ENCODE measurements around the gene CADPS.
"Not testable (repeated sequence)": the region's sequence is repeated elsewhere in the genome, so short reads cannot be mapped to it uniquely, and the experiment has no call there.

CADPS gene

DNA sequence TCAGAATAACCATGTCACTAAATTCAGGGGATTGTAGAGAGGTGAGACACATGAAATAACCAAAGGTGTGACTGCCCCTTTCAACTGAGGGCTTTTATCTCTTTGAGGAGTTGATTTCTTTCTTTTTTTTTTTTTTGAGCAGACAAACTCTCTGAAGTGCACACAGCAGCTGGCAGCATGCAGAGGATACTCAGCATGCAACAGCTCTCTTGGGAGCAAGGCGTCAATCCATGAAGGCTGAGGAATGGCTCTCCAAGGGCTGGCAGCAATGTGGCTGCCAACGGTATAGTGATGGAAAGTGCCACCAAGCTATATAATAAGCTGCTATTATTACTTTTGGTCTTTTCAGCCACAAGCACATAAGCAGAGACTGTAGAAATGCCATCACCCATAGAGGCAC is 275.2 kb downstream of the CADPS start:
- no peak for DNase-seq (ENCODE audit: low read depth in 2 of 2)

DNA sequence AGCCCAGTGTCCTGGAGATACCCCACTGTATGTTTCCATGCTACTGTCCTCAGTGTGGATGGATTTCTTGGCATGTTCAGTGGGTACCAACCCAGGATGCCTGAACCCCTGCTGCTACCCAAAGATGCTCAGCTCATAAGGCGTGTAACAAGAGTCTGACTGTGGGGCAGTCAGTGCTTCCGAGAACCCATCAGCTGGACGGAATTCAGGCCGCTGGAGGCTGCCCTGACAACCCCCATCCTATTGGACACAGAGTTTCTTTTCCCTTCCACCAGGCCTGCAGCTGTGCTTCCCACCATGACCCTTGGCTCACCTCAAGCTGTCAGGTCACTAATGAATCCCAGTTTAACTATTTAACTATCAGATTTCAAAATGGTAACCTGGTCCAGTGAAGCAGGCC is 277.7 kb downstream of the CADPS start:
- no peak for DNase-seq (ENCODE audit: low read depth in 2 of 2)

DNA sequence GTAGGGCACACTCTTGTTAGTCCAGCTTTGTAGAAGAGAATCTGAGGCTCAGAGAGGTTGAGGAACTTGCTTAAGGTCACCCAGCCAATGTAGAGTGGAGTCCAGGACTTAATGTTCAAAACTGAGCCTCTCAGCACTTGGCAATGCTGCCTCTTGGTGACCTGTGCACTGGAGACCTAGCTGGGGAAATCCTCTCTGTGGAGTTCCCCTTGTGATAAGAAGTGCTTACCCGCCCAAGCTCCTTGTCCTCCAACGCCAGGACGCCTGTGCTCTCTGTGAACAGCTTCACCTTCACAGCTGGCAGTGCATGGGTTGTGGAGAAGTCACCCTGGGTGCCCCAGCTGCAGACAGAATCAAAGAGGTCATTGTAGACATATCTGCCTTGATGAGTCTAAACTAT is 282.8 kb downstream of the CADPS start:
- DNase-seq (ENCODE audit: low read depth in 2 of 2), result no peak

DNA sequence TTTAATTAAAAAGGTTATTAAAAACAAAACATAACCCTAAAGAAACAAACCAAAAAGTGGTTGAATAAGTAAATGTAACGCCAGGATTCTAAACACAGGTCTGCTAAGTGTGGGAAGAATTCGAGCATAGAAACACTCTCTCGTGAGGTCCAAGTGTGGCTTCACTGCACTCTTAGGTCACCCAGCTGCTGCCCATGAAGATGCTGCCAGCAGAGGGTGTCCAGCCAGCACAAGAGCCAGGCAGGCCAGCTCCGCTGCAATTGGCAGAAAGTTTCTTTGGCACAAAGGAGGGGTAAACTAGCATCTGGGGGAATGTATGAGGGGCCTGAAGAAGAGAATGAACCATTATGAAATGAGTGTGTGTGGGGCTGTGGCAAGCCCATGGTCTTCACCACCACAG is 286.1 kb downstream of the CADPS start:
- no peak for DNase-seq (ENCODE audit: low read depth in 2 of 2)

DNA sequence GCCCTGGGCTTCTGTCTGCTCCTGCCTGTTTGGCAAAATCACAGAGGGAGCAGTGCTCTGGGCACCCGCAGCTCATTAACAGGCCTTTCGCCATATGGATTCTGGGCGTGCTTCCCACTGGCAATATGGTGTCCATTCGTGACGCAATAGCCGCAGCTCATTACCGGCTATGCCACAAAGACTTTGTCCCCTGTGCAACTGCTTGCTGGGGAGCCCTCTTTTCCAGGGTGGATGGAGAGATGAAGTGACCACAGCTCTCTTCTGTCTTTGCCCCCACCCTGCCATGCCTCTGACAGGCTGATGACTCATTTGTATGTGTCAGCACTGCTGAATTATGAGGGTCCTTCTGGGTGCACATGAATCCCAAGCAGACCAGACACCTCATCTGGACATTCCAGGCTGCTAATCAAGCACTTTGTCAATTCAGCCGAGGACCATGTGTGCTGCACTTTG is 287.6 kb downstream of the CADPS start:
- DNase-seq (ENCODE audit: low read depth in 2 of 2), result no peak

DNA sequence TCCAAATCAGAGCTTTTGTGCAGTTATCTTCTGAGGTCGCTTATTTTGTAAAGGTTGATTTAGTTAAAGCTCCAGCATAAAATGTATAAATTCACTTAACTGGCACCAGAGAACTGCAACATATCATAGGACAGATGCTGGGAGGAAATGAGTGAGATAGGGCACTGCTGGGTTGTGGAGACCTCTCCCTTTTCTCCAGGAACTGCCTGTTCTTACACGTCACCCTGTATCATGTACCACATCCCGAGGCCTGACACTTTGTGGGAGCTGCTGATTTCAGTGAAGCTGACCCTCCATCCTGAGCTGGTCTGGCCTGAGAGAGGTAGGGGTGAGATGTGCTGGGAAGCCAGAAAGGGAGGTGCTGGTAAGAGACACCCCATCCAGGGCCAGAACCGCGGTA is 288.0 kb downstream of the CADPS start:
- DNase-seq (ENCODE audit: low read depth in 2 of 2), result no peak

DNA sequence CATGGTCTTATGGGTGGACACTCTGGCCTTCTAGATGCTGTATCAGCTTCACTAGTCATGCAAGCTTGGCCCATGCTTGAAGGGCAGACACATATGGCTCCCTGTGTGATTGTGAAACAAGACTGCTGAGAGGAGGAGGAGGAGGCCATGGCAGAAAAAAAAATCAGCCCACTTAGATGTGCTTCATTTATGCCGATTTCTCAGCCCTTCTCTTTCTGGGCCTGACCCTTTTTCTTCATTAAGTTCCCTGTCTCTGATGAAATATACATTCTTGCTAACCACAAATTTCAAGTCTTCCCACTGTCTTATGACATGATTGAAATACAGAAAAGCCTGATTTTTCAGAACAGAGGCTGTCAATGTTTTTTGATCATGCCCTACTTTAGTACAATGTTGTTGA is 288.9 kb downstream of the CADPS start:
- no peak for DNase-seq (ENCODE audit: low read depth in 2 of 2)

DNA sequence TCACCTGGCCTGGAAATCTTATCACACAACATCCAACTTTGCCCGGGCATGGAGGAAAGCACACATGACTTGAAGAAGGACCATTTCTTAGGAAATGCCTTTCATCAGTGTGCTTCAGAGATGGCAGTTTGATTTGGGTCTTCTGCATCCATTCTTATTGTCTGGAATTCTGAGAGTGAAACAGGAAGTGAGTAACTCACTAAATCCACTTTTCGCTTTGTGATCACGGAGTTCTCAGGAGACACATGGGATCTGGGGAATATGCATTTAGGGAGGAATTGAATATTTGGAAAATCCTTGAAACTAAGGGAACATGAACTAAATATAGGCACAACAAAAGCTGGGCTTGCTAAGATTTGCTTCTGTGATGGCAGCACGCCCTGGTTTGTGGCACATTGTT is 289.4 kb downstream of the CADPS start:
- no peak for DNase-seq (ENCODE audit: low read depth in 2 of 2)

DNA sequence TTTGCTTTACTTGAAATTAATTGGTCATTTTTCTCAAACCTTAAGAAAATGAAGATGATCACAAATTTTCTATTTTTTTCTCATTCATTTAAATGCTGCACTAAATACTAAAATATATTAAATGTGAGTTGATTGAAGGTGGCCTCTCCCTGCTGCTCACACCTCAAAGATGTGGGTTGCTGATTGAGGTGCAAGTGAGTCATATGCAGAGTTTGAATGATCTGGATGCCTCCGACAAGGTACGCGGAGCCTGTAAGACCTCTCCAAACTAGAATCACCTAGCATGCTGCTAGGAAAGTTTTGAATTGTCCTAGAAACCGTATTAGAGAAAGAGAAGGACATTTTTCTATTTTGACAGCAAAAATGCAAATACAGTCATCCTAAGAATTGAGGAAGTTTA is 290.6 kb downstream of the CADPS start:
- no peak for DNase-seq (ENCODE audit: low read depth in 2 of 2)

DNA sequence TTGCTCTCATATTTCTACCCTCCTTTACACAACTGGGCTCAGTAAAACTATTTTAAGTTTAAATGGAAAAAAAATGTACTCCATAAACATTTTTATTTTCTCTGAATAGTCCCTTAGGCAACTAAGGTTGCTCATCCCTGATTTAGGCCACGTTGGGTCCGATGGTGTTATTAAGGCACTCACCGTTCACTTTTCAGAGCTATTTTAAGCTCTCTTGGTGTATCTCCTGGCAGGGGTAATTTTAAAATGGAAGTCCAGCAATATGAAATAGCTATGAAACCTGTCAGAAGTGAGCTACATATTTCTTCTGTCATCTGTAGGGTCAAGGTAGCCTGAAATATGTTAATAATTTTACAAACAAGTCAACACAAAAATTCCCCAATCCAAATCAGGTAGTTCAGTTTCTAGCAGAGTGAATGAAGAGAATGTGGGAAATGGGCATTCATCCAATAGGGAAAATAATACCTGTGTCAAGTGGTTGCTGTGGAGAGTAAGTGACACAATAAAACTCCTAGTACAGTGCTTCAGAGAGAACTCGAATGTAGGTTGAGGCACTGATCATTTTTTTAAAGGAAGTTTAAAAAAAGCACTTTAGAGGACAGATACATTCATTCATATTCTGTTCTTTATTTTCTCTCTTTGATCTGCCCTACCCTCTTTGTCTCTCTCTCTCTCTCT is 292.6 kb downstream of the CADPS start:
- no peak for DNase-seq (ENCODE audit: low read depth in 2 of 2)

DNA sequence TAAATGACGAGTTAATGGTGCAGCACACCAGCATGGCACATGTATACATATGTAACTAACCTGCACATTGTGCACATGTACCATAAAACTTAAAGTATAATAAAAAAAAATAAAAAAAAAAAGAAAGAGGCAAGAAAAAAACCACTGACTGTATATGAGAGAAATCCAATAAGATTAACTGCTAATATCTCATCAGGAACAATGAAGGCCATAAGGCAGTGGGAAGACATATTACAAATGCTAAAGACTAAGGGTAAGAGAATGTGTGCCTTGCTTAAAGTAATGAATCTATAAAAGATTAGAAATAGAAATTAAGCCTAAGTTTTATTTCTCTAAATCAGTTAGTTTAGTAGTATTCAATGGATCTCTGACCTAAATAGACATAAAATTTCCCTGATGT is 294.7 kb downstream of the CADPS start:
- not testable (repeated sequence) for DNase-seq (ENCODE audit: low read depth in 2 of 2)

DNA sequence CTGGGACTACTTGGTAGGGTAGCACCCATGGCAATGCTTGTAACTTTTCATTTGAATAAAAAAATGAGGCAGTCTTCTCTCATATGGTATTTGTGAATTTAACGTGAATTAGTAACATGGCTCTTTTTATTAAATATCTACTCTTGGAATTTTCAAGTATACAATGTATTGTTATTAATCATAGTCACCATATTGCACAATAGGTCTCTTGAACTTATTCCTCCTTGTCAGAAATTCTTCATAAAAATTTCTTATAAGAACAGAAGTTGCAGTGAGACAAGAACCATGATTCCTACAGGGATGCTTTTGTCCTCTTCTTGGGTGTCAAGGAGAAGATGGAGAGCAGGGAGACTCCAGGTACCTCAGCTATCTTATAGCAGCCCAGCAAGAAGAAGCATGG is 298.1 kb downstream of the CADPS start:
- DNase-seq (ENCODE audit: low read depth in 2 of 2), result no peak

DNA sequence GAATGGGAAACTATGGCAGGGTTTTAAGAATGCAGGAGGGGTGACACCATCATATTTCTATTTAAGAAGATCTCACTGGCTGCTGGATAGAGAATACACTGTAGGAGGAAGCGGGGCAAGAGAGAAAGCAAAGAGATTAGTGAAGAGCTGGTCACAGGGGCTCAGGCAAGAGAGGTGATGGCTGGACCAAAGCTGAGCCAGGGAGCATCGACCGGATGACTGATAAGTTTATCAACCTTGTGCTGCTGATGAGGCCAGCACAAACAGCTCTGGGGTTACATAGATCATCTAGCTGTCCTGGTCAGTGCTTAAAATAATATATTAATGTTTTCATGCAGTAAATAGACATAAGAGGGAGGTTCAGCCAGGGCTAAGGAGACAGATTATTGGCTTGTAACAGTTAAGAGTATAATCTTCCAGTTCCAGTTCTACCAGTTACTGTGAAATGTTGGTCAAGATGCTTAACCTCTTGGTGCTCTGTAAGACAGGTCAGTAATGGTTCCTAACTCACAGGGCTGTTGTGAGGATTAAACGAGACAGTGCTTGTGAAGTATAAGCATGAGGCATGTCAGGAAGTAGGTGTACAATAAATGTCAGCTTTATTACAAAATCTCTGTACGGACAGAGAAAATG is 300.8 kb downstream of the CADPS start:
- no peak for DNase-seq (ENCODE audit: low read depth in 2 of 2)

DNA sequence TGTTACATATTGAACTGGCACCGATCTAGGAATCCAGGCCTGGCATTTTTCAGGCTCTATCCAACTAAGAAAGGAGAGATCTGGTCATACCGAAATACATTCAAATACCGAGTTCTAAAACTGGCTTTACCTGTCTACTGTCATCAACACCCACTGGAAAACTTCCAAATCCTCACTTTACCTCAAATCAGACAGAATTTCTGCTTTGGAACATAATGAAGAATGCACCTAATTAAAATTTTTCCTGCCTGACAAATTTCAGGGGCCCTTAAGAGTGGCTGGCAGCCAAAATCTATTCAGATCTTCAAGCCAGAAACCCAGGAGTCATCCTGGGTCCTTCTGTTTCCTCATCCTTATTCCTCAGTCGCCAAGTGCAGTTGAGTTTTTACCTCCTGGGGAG is 303.3 kb downstream of the CADPS start:
- DNase-seq (ENCODE audit: low read depth in 2 of 2), result no peak

DNA sequence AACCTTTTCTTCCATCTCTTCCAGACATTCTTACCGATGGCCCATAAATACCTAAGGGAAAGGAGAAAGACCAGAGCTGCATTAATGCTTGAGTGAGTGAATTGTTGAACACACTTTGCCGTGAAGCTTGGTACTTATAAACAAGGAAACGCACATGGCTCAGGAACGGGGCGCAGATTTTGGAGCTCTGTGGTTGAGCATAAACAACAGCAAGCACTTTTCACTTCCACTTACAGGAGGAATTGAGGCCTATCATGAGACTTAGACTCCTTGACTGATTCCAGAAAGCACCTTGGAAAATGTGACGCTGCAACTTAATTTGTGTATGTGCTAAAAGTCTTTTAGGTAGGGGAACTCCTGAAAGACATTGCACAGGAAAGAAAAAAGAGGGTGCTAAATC is 304.3 kb downstream of the CADPS start:
- DNase-seq (ENCODE audit: low read depth in 2 of 2), result no peak

DNA sequence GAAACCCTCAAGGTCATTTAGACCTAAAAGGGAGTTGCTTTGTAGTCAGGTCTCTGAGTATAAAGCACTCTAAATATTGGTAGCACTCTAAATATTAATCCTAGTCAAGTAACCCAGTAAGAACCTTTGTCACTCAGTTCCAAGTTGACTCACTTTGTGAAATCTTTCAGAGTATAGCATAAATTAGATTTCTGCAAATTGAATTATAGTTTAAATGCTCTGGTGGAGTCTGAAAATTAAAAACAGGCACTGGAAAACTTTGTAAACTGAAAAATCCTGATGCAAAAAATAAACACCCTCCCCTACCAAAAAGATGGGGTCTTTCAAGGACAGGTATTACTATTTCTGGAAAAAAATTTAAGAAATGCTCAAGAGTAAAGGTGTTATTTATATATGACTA is 305.6 kb downstream of the CADPS start:
- DNase-seq (ENCODE audit: low read depth in 2 of 2), result no peak

DNA sequence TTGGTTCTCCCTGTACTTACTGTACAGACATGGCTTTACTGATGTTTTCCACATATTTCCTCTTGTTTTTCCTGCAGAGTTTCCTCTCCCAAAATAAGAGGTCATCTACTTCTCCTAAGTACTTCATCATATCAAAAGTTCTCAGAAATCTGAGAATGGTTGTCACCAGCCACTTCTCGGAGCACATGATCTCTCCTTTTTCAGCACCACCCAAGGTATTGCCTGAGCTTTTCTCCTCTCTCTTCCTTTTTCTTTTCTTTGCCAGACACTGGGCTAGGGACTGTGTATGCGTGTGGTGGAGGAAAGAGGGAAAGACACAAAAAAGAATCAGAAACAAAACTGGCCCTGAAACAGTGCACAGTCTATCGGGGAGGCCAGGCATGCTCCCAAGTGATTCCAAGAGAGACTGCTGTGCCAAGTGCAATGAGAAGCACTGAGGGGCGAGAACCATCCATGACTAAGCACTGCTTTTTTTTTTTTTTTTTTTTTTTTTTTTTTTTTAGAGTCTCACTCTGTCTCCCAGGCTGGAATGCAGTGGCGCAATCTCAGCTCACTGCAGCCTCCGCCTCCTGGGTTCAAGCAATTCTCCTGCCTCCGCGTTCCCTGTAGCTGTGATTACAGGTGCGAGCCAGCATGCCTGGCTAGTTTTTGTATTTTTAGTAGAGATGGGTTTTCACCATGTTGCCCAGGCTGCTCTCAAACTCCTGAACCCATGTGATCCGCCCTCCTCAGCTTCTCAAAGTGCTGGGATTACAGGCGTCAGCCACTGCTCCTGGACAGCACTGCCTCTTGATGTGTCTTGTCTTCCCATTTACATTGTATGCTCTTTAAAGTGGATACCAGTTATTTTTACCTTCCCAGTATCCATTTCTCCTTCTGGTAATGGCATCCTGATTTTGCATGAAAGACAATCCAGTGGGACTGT is 307.9 kb downstream of the CADPS start:
- no peak for DNase-seq (ENCODE audit: low read depth in 2 of 2)

DNA sequence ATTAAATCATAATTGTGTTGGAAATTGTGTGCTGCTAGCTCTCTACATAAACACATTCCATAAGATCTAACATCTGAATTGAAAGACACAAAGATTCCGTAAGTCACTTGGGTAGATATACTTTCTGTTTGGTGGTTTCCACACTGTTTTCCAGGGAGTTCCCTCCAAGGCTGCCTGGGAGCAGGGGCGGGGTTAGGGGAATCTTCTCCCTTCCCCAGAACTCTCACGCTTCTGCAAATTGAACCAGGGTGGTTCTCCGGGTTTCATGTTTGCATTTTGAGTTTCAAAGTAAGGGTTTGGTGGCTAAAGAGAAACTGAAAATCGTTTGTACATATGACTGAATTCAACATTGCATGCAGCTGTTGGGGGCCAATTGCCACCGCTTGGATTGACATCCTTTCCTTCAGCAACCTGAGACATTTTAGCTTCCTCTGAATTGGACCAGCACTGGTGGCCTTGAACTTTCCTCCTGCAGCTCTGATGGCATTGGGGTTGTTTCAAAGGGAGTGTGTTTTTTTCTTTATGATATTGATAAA is 309.1 kb downstream of the CADPS start:
- DNase-seq (ENCODE audit: low read depth in 2 of 2), result no peak

DNA sequence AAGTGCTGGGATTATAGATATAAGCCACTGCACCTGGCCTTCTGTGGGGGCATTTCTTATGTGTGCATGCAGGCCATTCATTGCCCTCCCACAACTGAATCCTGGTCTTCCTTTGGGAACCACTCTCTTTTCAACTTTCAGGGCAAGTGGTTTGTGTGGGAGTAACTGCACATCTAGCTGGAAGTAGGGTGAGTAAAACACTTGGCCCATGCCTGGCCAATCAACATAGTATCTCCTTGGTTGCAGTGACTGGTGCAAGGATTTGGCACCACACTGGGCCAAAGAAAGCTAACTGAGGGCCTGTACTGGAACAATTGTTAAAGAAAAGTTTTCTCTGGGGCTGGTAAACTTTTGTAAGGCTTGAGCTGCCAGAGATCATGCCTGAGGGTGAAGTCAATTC is 312.6 kb downstream of the CADPS start:
- DNase-seq (ENCODE audit: low read depth in 2 of 2), result no peak

DNA sequence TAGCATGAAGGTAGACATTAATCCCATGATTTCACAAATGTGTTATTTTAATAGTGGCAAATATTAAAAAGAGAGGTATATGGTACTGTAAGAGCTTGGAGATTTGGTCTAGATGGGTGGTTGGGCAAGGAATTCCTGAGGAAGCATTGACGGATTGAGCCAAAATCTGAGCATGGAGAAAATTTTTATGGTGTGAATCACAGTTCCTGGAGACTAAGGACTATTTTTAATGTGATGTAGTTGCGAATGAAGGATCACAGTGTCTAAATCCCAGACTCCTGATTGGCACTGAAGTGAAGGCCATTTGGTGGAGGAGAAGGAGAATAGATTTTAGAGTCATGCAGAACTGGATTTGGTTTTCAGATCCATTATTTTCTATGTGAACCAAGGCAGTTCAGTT is 313.2 kb downstream of the CADPS start:
- DNase-seq (ENCODE audit: low read depth in 2 of 2), result no peak

DNA sequence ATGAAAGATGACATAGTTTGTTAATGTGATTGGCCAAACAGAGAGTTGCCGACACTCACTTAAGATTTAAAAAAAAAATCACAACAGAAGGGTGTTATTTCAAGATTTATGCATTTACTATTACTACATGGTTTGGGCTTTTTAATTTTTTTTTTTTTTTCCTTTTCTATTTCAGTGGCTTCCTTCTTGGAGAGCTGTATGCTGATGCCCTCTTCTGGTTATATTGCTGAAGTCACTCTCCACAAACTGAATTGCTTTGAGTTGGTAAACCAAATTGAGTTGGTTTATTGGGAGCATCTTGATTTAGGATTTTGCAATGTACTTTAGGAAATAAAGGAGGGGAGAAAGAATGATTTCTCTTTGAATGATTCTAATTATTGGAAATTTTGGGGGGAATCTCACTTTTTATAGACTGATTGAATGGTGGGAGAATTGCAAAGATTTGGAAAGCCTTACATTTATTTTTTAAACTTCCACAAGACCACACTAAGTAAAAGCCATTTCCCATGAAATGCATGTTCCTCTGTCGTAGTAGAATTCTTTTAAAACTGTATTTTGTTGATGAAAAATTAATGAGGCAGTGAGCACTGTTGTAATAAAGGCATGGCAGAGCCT is 315.3 kb downstream of the CADPS start:
- no peak for DNase-seq (ENCODE audit: low read depth in 2 of 2)

DNA sequence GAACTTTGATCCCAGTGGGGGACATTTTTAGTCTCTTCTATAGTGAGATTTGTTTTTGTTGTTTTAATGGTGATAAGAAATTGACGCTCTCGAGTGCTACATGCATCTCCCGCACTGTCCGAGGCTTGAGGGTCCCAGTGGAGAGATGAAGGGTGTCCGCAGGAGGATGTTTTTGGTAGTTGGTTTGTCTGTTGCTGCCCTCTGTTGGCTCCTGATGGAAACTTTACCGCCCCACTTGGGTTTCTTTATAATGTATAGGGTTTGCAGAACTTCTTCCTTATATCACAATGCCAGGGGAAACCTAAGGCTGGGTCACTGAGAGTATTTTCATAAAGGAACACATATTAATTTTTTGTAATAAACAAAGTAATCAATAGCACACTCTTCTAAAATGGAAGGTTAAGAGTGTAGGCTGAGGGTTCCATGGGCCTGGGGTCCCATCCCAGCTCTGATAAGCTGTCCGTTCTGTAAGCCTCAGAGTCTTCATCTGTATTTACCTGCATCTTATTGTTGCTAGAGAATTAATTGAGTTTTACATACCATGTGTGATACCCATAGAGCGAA is 316.6 kb downstream of the CADPS start:
- DNase-seq (ENCODE audit: low read depth in 2 of 2), result no peak
